RPMI8226 (cell line): ENCODE results near the gene UGT1A6.

ENCODE experiments used
- DNase-seq: peaks from one replicate; pipeline ENCODE4 v3.0.0-alpha.2; 2015

Gene UGT1A6

DNA sequence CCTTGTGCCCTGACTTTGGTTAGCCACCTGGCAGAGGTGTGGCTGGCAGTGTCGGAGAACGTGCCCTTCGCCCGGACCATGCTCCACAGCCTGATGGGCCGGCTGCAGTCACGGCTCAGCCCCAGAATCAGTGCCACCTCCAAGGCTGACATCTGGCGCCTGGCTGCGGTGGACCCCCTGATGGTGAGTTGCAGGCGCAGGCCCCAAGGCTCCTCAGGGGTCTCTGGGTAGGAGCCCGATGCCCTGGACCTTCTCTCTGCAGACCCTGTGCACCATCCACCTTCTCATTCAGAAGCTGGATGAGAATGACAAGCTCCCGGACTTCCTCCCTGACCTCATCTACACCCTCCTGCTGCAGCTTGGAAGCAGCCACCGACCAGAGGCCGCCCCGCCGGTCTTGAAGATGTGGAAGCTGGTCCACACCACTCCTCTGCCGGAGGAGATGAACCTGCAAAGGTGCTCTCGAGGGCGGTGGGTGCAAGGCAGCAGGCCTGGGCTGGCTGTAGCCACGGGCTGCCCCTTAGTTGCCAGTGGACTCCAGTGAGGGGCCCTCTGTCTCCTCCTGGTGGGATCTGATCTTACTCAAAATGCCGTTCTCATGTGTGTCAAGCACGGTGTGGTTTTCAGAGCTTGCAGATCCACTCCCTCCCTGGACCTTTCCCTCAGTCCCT is 129.5 kb downstream of the UGT1A6 start:
- DNase-seq: no peak
